H9 (cell line): ENCODE results near the gene CAB39L. TPM values are rescaled to one million over a fixed set of nuclear protein-coding genes. Genes with fewer than 3 reads are reported as not detected.

Experiments used
- DNase-seq: peaks from one replicate; pipeline ENCODE4 v3.0.0-alpha.2; 2017
- H2AFZ ChIP-seq: one replicate; pipeline ENCODE4 v1.6.1; 2013; ENCODE audit warnings: mild to moderate bottlenecking, low read length, control low read depth, moderate library complexity
- H2AK5ac ChIP-seq: 2 replicates; pipeline ENCODE4 v1.6.1; 2013; ENCODE audit warnings: low read length, control low read depth, mixed read lengths; ENCODE audit not compliant: insufficient read length
- H2BK120ac ChIP-seq: one replicate; pipeline ENCODE4 v1.6.1; 2013; ENCODE audit warnings: low read depth, mild to moderate bottlenecking, low read length, control low read depth, inconsistent platforms; ENCODE audit not compliant: poor library complexity, severe bottlenecking
- H2BK12ac ChIP-seq: 2 replicates; pipeline ENCODE4 v1.6.1; 2013; ENCODE audit warnings: low read length, control low read depth, mixed read lengths, low read depth; ENCODE audit not compliant: insufficient read length
- H2BK15ac ChIP-seq: 2 replicates; pipeline ENCODE4 v1.6.1; 2013; ENCODE audit warnings: low read depth, low read length, control low read depth
- H2BK20ac ChIP-seq: one replicate; pipeline ENCODE4 v1.6.1; 2013; ENCODE audit warnings: low read depth, mild to moderate bottlenecking, low read length, control low read depth, inconsistent platforms; ENCODE audit not compliant: poor library complexity, severe bottlenecking
- H2BK5ac ChIP-seq: 2 replicates; pipeline ENCODE4 v1.6.1; 2013; ENCODE audit warnings: low read length, control low read depth, mixed read lengths; ENCODE audit not compliant: insufficient read length
- H3K14ac ChIP-seq: 2 replicates; pipeline ENCODE4 v1.6.1; 2013; ENCODE audit warnings: low read length, control low read depth; ENCODE audit not compliant: insufficient read depth
- H3K18ac ChIP-seq: 2 replicates; pipeline ENCODE4 v1.6.1; 2013; ENCODE audit warnings: low read depth, mild to moderate bottlenecking, mixed read lengths, low read length, control low read depth; ENCODE audit not compliant: insufficient read length
- H3K23ac ChIP-seq: 2 replicates; pipeline ENCODE4 v1.6.1; 2013; ENCODE audit warnings: low read length, control low read depth, mixed read lengths, low read depth; ENCODE audit not compliant: insufficient read length
- H3K23me2 ChIP-seq: 2 replicates; pipeline ENCODE4 v1.6.1; 2013; ENCODE audit warnings: low read depth, mild to moderate bottlenecking, mixed read lengths, low read length, control low read depth; ENCODE audit not compliant: insufficient read length, poor library complexity, severe bottlenecking
- H3K27ac ChIP-seq: 2 replicates; pipeline ENCODE4 v1.5.1; 2013; ENCODE audit warnings: low read length, control low read depth, mixed read lengths, low read depth; ENCODE audit not compliant: insufficient read length
- H3K27me3 ChIP-seq: 2 replicates; pipeline ENCODE4 v1.6.1; 2013; ENCODE audit warnings: low read length, control low read depth, inconsistent platforms; ENCODE audit not compliant: insufficient read depth
- H3K4ac ChIP-seq: 2 replicates; pipeline ENCODE4 v1.6.1; 2013; ENCODE audit warnings: low read depth, mild to moderate bottlenecking, control low read depth, inconsistent platforms, low read length, moderate library complexity
- H3K4me1 ChIP-seq: 2 replicates; pipeline ENCODE4 v1.6.1; 2013; ENCODE audit warnings: low read length, control low read depth, inconsistent platforms; ENCODE audit not compliant: insufficient read depth
- H3K4me2 ChIP-seq: 2 replicates; pipeline ENCODE4 v1.6.1; 2013; ENCODE audit warnings: low read length, control low read depth, mixed read lengths; ENCODE audit not compliant: insufficient read length, insufficient read depth
- H3K56ac ChIP-seq: 2 replicates; pipeline ENCODE4 v1.6.1; 2013; ENCODE audit warnings: low read depth, mild to moderate bottlenecking, mixed read lengths, low read length, control low read depth; ENCODE audit not compliant: insufficient read length
- H3K79me1 ChIP-seq: 2 replicates; pipeline ENCODE4 v1.6.1; 2013; ENCODE audit warnings: low read depth, mild to moderate bottlenecking, moderate library complexity, low read length, control low read depth, inconsistent platforms; ENCODE audit not compliant: insufficient read depth, poor library complexity, severe bottlenecking
- H3K79me2 ChIP-seq: 2 replicates; pipeline ENCODE4 v1.6.1; 2013; ENCODE audit warnings: low read length, control low read depth, inconsistent platforms; ENCODE audit not compliant: insufficient read depth
- H3K9ac ChIP-seq: 2 replicates; pipeline ENCODE4 v1.6.1; 2013; ENCODE audit warnings: low read length, control low read depth, mixed read lengths; ENCODE audit not compliant: insufficient read length; ENCODE audit errors: extremely low read depth
- H3K9me3 ChIP-seq: one replicate; pipeline ENCODE4 v1.6.1; 2013; ENCODE audit warnings: low read depth, low read length, inconsistent platforms; ENCODE audit not compliant: control insufficient read depth
- H3T11ph ChIP-seq: one replicate; pipeline ENCODE4 v1.6.1; 2013; ENCODE audit warnings: mild to moderate bottlenecking, low read length, control low read depth, inconsistent platforms
- H4K20me1 ChIP-seq: one replicate; pipeline ENCODE4 v1.6.1; 2013; ENCODE audit not compliant: control insufficient read depth, insufficient read length, insufficient read depth
- H4K5ac ChIP-seq: 2 replicates; pipeline ENCODE4 v1.6.1; 2013; ENCODE audit warnings: low read depth, mild to moderate bottlenecking, mixed read lengths, low read length, control low read depth; ENCODE audit not compliant: insufficient read length
- H4K8ac ChIP-seq: replicated peaks from 2 replicates; pipeline ENCODE4 v1.6.1; 2013; ENCODE audit warnings: low read length, control low read depth, mixed read lengths, low read depth; ENCODE audit not compliant: insufficient read length
- H4K91ac ChIP-seq: 2 replicates; pipeline ENCODE4 v1.6.1; 2013; ENCODE audit warnings: low read depth, mild to moderate bottlenecking, moderate library complexity, mixed read lengths, low read length, control low read depth; ENCODE audit not compliant: insufficient read length
- H3K27ac Mint-ChIP-seq, 3 experiments: 2 replicates in 2 of 3; 3 replicates in 1 of 3; pipeline ENCODE4 v1.8.0; 2020 to 2021; ENCODE audit warnings: mixed read lengths in 3 of 3, mild to moderate bottlenecking in 1 of 3, moderate library complexity in 1 of 3
- H3K27me3 Mint-ChIP-seq: 2 replicates; pipeline ENCODE4 v1.8.0; 2021; ENCODE audit warnings: low read depth, mild to moderate bottlenecking, moderate library complexity, mixed read lengths
- H3K36me3 Mint-ChIP-seq, 3 experiments: 2 replicates in 2 of 3; 3 replicates in 1 of 3; pipeline ENCODE4 v1.8.0; 2020 to 2021; ENCODE audit warnings: low read depth in 3 of 3, mixed read lengths in 3 of 3; ENCODE audit not compliant: insufficient read depth in 1 of 3
- H3K4me1 Mint-ChIP-seq, 2 experiments: 2 replicates each; pipeline ENCODE4 v1.8.0; 2020; ENCODE audit warnings: mixed read lengths in 2 of 2
- H3K4me3 Mint-ChIP-seq, 2 experiments: 2 replicates in 1 of 2; 3 replicates in 1 of 2; pipeline ENCODE4 v1.8.0; 2020 to 2021; ENCODE audit warnings: mild to moderate bottlenecking in 2 of 2, mixed read lengths in 2 of 2, moderate library complexity in 1 of 2
- H3K9me3 Mint-ChIP-seq, 2 experiments: 2 replicates in 1 of 2; 3 replicates in 1 of 2; pipeline ENCODE4 v1.8.0; 2020; ENCODE audit warnings: mild to moderate bottlenecking in 2 of 2, mixed read lengths in 2 of 2, moderate library complexity in 1 of 2
- WGBS: extraction: QIAGEN DNeasy Blood & Tissue Kit; methylation state at CpG from one replicate; pipeline ENCODE4 v1.1.7; 2013; ENCODE audit warnings: missing lambda C conversion rate, low lambda C conversion rate, mixed read lengths; ENCODE audit not compliant: insufficient read length; ENCODE audit errors: extremely low coverage; 5-methylcytosine and 5-hydroxymethylcytosine counted together
- total RNA-seq: library from RNA; stranded (reverse); gene quantifications from 2 replicates; pipeline ENCODE4 v1.2.1, GENCODE V29; 2021
- TF ChIP-seq, protein P1 (sequence below): fragments of 200-600 bp; sonication (generic); conservative IDR thresholded peaks from 3 replicates; pipeline ENCODE4 v1.8.0; 2021; ENCODE audit warnings: antibody characterized with exemption, mild to moderate bottlenecking

The CAB39L gene
- total RNA-seq, 1 experiment from 2014 or later, result 6.0 TPM

DNA sequence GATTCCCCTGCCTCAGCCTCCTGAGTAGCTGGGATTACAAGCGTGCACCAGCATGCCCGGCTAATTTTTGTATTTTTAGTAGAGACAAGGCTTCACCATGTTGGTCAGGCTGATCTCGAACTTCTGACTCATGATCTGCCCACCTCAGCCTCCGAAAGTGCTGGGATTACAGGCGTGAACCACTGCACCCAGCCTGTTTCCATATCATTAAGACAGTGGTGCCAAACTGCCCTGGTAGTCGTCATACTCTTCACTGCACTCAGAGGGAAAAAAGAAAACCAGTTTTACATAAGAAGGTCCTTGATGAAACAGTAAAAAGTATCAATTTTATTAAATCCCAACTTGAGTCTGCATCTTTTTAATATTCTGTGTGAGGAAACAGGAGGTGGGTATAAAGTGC, 181.2 kb downstream of the CAB39L start:
- Histone ChIP-seq H3K79me1 (no peaks in the 10 kb centered on the region), H3T11ph (no peak overlapping the region), H4K5ac (no peak overlapping the region), H3K56ac (no peak overlapping the region), H3K27ac (no peak overlapping the region), H3K4ac (no peak overlapping the region), H2BK5ac (no peak overlapping the region), H3K4me1 (no peaks in the 10 kb centered on the region), H4K8ac (no peak overlapping the region), H3K79me2 (no peaks in the 10 kb centered on the region), H2AFZ (no peak overlapping the region), H3K4me2 (no peak overlapping the region), H2BK120ac (no peak overlapping the region), H3K23me2 (no peaks in the 10 kb centered on the region), H2BK15ac (no peak overlapping the region), H3K18ac (no peak overlapping the region), H3K23ac (no peak overlapping the region), H3K9ac (no peak overlapping the region), H2BK20ac (no peak overlapping the region), H3K14ac (no peak overlapping the region), H4K91ac (no peak overlapping the region), H4K20me1 (no peaks in the 10 kb centered on the region), H3K27me3 (no peaks in the 10 kb centered on the region), H3K9me3 (no peaks in the 10 kb centered on the region), H2BK12ac (no peak overlapping the region), H2AK5ac (no peak overlapping the region)
- H3K27ac Mint-ChIP-seq, result no peak overlapping the region; a peak in 1 of 7 replicates
- H3K27me3 Mint-ChIP-seq, result no peaks in the 10 kb centered on the region
- WGBS, result no CpG with 5 or more reads among the region's 6 CpGs
- peaks cover 11 to 16% of the 10 kb centered on the region in 2 experiments for H3K4me1 Mint-ChIP-seq
- TF ChIP-seq, protein P1, sequence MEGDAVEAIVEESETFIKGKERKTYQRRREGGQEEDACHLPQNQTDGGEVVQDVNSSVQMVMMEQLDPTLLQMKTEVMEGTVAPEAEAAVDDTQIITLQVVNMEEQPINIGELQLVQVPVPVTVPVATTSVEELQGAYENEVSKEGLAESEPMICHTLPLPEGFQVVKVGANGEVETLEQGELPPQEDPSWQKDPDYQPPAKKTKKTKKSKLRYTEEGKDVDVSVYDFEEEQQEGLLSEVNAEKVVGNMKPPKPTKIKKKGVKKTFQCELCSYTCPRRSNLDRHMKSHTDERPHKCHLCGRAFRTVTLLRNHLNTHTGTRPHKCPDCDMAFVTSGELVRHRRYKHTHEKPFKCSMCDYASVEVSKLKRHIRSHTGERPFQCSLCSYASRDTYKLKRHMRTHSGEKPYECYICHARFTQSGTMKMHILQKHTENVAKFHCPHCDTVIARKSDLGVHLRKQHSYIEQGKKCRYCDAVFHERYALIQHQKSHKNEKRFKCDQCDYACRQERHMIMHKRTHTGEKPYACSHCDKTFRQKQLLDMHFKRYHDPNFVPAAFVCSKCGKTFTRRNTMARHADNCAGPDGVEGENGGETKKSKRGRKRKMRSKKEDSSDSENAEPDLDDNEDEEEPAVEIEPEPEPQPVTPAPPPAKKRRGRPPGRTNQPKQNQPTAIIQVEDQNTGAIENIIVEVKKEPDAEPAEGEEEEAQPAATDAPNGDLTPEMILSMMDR, result no peak
- no peak overlapping the region for H3K4me3 Mint-ChIP-seq
- H3K36me3 Mint-ChIP-seq, result no peaks in the 10 kb centered on the region; a peak in 2 of 7 replicates
- no peak for DNase-seq
- H3K9me3 Mint-ChIP-seq, result no peaks in the 10 kb centered on the region
